Measurements from ENCODE around the gene CFAP97. TPM values are rescaled to one million over a fixed set of nuclear protein-coding genes. Genes with fewer than 3 reads are reported as not detected.
A peak's percentile ranks its signal among the peaks of the same experiment; 100 is the strongest.

Gene CFAP97
- total RNA-seq, 1 experiment from 2014 or later, result 36.9 TPM

DNA sequence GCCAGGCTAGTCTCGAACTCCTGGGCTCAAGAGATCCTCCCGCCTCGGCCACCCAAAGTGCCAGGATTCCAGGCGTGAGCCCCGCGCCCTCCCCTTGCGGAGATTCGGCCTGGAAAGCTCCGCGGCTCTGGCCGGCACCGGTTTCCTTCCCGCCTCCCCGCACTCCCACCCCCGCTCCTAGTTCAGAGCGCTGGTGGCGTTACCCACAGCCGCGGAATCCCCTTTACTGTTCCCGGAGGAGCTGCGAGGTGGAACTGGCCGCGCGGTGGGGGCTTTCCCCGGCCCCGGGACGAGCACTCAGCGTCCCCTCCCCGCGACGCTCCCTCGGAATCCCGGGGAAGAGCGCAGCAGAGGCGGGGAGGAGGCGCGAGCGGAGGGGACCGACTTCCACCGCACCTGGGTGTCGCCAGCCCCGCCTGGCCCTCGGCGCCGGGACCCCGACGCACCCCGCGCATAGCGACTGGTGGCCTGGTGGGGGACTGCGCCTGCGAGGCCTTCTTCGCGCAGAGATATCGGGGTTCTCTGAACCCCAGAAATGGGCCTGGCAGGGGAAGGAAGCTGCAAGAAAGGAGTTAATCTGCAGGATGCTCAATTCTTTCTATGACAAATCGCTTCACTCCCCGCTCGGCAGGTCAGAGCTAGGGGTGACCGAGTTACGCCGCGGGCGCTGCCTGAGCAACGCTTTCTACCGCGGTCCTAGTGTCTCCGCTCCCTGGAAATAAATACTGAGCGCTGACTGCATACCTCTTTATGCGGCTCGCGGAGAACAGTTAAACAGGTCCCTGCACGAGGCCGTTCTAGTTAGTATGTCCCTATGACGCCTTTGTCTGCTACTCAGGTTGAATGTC, 75.3 kb downstream of the CFAP97 start:
- peaks cover 19% of the 10 kb centered on the region for H3K36me3 Mint-ChIP-seq (ENCODE audit: insufficient read depth, unreplicated experiment)
- H3K27ac Mint-ChIP-seq (ENCODE audit: unreplicated experiment), result no peak overlapping the region
- intact Hi-C loops (cut with micrococcal nuclease; ENCODE audit: unreplicated experiment), result no loop called here
- DNase-seq, result peak; percentile 24
- no peaks in the 10 kb centered on the region for H3K4me1 Mint-ChIP-seq (ENCODE audit: low read depth, unreplicated experiment)
- H3K27me3 Mint-ChIP-seq (ENCODE audit: unreplicated experiment), result no peaks in the 10 kb centered on the region
- CTCF ChIA-PET, result interaction anchor here (0.6 kb wide), 1 partner anchor 555 kb away, joined by 3 read pairs; no protein-coding TSS in a partner anchor
- no TSS peak for BruUV-seq (replicated peaks)
- no peaks in the 10 kb centered on the region for H3K9me3 Mint-ChIP-seq (ENCODE audit: low read depth, unreplicated experiment)
- H3K4me3 Mint-ChIP-seq (ENCODE audit: low read depth, unreplicated experiment), result peak overlapping the region; percentile 70
- TF ChIP-seq, protein P1, sequence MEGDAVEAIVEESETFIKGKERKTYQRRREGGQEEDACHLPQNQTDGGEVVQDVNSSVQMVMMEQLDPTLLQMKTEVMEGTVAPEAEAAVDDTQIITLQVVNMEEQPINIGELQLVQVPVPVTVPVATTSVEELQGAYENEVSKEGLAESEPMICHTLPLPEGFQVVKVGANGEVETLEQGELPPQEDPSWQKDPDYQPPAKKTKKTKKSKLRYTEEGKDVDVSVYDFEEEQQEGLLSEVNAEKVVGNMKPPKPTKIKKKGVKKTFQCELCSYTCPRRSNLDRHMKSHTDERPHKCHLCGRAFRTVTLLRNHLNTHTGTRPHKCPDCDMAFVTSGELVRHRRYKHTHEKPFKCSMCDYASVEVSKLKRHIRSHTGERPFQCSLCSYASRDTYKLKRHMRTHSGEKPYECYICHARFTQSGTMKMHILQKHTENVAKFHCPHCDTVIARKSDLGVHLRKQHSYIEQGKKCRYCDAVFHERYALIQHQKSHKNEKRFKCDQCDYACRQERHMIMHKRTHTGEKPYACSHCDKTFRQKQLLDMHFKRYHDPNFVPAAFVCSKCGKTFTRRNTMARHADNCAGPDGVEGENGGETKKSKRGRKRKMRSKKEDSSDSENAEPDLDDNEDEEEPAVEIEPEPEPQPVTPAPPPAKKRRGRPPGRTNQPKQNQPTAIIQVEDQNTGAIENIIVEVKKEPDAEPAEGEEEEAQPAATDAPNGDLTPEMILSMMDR (IDR thresholded peaks at IDR 0.05; ENCODE audit: unreplicated experiment), result no peak

GRCh38 chr4:185127021-185127925, 76.5 kb downstream of the CFAP97 start:
- peak overlapping the region; percentile 70 for H3K4me3 Mint-ChIP-seq (ENCODE audit: low read depth, unreplicated experiment)

GRCh38 chr4:185124006-185124405, 79.8 kb downstream of the CFAP97 start:
- Mint-ChIP-seq H3K27ac (ENCODE audit: unreplicated experiment) (no peak overlapping the region), H3K4me1 (ENCODE audit: low read depth, unreplicated experiment) (no peaks in the 10 kb centered on the region), H3K36me3 (ENCODE audit: insufficient read depth, unreplicated experiment) (peaks cover 19% of the 10 kb centered on the region), H3K4me3 (ENCODE audit: low read depth, unreplicated experiment) (no peak overlapping the region), H3K27me3 (ENCODE audit: unreplicated experiment) (no peaks in the 10 kb centered on the region), H3K9me3 (ENCODE audit: low read depth, unreplicated experiment) (no peaks in the 10 kb centered on the region)
- BruUV-seq (replicated peaks), result no TSS peak
- intact Hi-C loops (cut with micrococcal nuclease; ENCODE audit: unreplicated experiment), result no loop called here
- TF ChIP-seq, protein P1 (IDR thresholded peaks at IDR 0.05; ENCODE audit: unreplicated experiment), result no peak
- CTCF ChIA-PET, result no interaction called here
- no peak for DNase-seq

More at GRCh38 chr4:185127021-185127925, 76.5 kb downstream of the CFAP97 start:
- intact Hi-C loops (cut with micrococcal nuclease; ENCODE audit: unreplicated experiment), result no loop called here
- Mint-ChIP-seq H3K36me3 (ENCODE audit: insufficient read depth, unreplicated experiment) (peaks cover 19% of the 10 kb centered on the region), H3K4me1 (ENCODE audit: low read depth, unreplicated experiment) (no peaks in the 10 kb centered on the region), H3K9me3 (ENCODE audit: low read depth, unreplicated experiment) (no peaks in the 10 kb centered on the region), H3K27me3 (ENCODE audit: unreplicated experiment) (no peaks in the 10 kb centered on the region), H3K27ac (ENCODE audit: unreplicated experiment) (no peak overlapping the region)
- DNase-seq, result peak; percentile 15
- TF ChIP-seq, protein P1 (IDR thresholded peaks at IDR 0.05; ENCODE audit: unreplicated experiment), result no peak
- BruUV-seq (replicated peaks), result no TSS peak
- CTCF ChIA-PET, result interaction anchor here (0.7 to 1.0 kb wide), 2 partner anchors 15 to 314 kb away, joined by 3 read pairs; no protein-coding TSS in a partner anchor

DNA sequence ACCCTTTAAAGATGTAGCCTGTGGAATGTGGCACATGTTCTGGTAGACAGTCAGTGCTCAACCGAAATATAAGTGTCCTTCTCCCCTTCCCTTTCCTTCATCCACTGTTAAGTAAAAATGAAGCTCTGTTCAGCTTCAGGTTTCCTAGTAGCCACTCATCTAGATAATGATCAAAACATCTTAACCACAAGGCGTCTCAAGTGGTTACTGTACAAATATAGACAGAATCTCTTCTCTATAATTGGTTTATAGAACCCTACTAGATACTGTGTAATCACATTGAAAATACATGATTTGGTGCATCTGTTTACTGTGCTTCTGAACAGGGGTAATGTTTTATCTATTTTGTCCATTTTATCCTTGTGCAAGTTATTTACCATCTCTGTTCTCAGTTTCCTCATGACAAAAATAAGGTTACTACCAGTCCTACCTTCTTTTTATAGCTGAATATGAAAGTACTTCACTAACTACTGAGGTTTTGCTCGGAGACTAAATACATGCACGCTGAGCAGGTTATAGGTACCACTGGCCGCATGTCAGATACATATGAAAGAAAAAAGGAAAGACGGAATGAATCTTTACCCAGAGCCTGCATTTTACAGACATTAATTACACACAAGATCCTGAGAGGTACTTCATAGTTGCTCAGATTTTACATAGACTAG, 81.0 kb downstream of the CFAP97 start:
- Mint-ChIP-seq H3K27ac (ENCODE audit: unreplicated experiment) (no peak overlapping the region), H3K4me1 (ENCODE audit: low read depth, unreplicated experiment) (no peaks in the 10 kb centered on the region), H3K27me3 (ENCODE audit: unreplicated experiment) (no peaks in the 10 kb centered on the region), H3K36me3 (ENCODE audit: insufficient read depth, unreplicated experiment) (peaks cover 7% of the 10 kb centered on the region), H3K4me3 (ENCODE audit: low read depth, unreplicated experiment) (no peak overlapping the region), H3K9me3 (ENCODE audit: low read depth, unreplicated experiment) (no peaks in the 10 kb centered on the region)
- DNase-seq, result no peak
- intact Hi-C loops (cut with micrococcal nuclease; ENCODE audit: unreplicated experiment), result no loop called here
- CTCF ChIA-PET, result interaction anchor here (0.5 to 1.0 kb wide), 2 partner anchors 27 to 240 kb away, joined by 3 to 6 read pairs; no protein-coding TSS in a partner anchor
- no TSS peak for BruUV-seq (replicated peaks)
- TF ChIP-seq, protein P1 (IDR thresholded peaks at IDR 0.05; ENCODE audit: unreplicated experiment), result no peak
